Stomach smooth muscle (tissue), 2 donors: ENCODE results near the gene ACKR3.

Source experiments
- H3K27ac ChIP-seq: one replicate; pipeline ENCODE4 v1.7.0; 2013; ENCODE audit warnings: mild to moderate bottlenecking, low read length, inconsistent platforms
- H3K27me3 ChIP-seq, 2 donors: one replicate each; pipeline ENCODE4 v1.7.0; 2013; ENCODE audit warnings: low read length in 2 of 2; ENCODE audit not compliant: insufficient read depth in 2 of 2, control insufficient read depth in 1 of 2
- H3K36me3 ChIP-seq, 2 donors: one replicate each; pipeline ENCODE4 v1.7.0; 2013; ENCODE audit warnings: low read length in 2 of 2; ENCODE audit not compliant: control insufficient read depth in 2 of 2, insufficient read depth in 2 of 2
- H3K4me1 ChIP-seq: one replicate; pipeline ENCODE4 v1.7.0; 2013; ENCODE audit warnings: low read length; ENCODE audit not compliant: control insufficient read depth, insufficient read depth
- H3K4me3 ChIP-seq, 2 donors: one replicate each; pipeline ENCODE4 v1.7.0; 2013; ENCODE audit warnings: low read length in 2 of 2
- H3K9ac ChIP-seq, 2 donors: one replicate each; pipeline ENCODE4 v1.7.0; 2013; ENCODE audit warnings: low read length in 2 of 2, mild to moderate bottlenecking in 1 of 2
- H3K9me3 ChIP-seq, 2 donors: one replicate each; pipeline ENCODE4 v1.7.0; 2013; ENCODE audit warnings: low read length in 2 of 2; ENCODE audit not compliant: control insufficient read depth in 2 of 2
- donor health status: healthy.
- donor health status: Pancreatic carcinoma.

Gene ACKR3

DNA sequence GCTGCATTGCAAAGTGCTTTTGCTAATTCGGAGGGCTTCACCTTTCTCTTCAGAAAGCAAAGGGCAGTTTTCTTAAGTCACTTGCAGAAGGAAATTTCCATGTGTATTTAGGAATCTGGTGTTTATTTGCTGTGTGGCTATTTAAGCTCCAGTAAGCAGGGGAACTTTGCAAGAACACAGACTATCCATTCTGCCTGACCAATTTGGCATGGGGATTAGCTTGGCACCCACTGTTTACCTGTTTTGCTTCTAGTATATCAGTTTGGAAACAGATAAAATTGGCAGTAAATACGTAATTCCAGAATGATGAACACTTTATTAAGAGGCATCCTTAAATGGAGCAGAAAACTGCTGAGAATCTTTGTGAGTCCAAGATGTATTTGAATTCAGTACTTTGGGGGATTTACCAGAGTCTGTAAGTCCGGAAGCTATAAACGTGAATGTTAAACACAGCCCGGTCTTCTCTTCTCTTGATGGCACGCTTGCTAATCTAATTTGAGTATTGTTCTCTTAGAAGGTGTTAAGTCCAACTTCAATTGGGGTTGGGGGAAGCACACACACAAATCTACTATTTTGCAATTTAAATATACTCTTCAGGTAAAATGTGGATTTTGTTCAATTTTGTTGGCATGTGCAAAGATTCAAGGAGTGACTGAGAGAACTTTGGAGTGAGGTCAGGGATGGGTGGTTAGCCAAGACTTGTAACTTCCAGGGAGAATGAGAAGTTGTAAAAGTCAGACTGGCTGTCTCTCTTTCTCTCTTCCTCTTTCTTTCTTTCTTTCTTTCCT is 650 bp downstream of the ACKR3 start:
- Histone ChIP-seq H3K9ac (peak overlapping the region; percentile 17 to 43), H3K9me3 (no peaks in the 10 kb centered on the region), H3K36me3 (no peaks in the 10 kb centered on the region), H3K27me3 (peaks cover 4 to 9% of the 10 kb centered on the region in 2 donors), H3K27ac (no peak overlapping the region), H3K4me1 (peaks cover 28% of the 10 kb centered on the region), H3K4me3 (peak overlapping the region; percentile 9 to 77)

DNA sequence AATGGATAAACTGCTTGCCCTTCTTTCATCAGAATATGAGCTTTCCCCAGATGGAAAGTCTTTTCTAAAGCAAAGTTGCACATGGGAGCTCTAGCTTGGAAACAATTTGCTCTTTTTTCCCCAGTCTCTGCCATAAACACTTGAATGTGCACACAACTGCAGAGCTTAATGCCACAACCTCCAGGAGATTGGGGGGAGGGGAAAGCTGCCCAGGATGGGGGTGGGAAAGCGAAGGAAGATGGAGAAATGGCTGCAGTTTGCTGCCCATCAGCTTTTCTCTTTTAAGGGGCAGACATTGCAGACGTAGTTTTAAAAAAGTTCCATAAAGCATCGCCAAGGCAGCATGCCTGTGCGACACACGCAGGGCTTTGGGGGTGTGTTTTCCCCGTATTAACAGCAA is 1.5 kb downstream of the ACKR3 start:
- peak overlapping the region in 1 of 2 donors; percentile 43 for H3K9ac ChIP-seq
- peak overlapping the region; percentile 9 to 77 for H3K4me3 ChIP-seq
- no peak overlapping the region for H3K27ac ChIP-seq
- H3K9me3 ChIP-seq: no peaks in the 10 kb centered on the region
- H3K4me1 ChIP-seq: peaks cover 28% of the 10 kb centered on the region
- no peaks in the 10 kb centered on the region for H3K36me3 ChIP-seq
- peaks cover 4% of the 10 kb centered on the region in 2 donors for H3K27me3 ChIP-seq

GRCh38 chr2:236572482-236572881 is 2.9 kb downstream of the ACKR3 start:
- Histone ChIP-seq H3K27ac (no peak overlapping the region), H3K27me3 (peaks cover 4 to 5% of the 10 kb centered on the region in 2 donors), H3K9ac (peak overlapping the region in 1 of 2 donors; percentile 5), H3K4me3 (peak overlapping the region; percentile 16 to 77), H3K9me3 (no peaks in the 10 kb centered on the region), H3K36me3 (no peaks in the 10 kb centered on the region), H3K4me1 (peaks cover 24% of the 10 kb centered on the region)

DNA sequence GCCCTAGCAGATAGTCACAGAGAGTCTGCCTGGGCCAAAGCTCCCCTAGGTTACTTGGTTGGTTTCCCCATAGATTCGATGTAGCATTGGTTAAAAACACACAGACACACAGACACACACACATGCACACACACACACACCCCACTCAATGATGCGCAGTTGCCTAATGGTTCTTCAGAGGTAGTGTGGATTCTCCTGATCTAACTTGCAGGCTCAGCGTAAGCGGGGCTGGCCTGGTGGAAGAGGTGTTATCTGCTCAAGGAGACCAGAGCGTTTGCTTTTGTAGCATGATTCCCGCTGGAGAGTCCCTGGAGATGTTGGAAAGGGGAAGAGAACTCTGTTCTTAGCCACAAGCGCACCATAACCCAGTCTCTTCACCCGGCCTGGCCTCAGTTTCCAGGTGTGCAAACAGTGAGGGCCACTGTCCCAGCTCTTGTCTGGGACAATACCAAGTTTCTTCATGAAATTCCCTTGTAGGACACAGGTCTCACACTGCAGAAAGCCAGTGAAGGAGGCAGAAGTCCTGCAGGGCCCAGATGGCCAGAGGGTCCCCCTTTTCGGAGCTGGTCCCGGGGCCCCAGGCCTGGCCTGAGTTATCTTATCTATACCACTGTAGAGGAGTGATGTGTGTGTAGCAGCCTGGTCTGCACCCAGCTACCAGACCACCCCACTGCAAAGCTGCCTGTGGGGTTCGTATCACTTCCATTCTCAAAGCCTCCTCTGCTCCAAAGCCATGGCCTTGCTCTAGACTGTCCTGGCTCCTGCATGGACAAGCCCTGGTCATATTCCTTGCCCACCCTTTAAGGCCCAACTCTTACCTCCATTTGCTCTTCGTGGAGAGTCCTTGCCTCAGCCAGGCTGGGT is 3.7 kb downstream of the ACKR3 start:
- no peaks in the 10 kb centered on the region for H3K9me3 ChIP-seq
- peaks cover 24% of the 10 kb centered on the region for H3K4me1 ChIP-seq
- no peak overlapping the region for H3K9ac ChIP-seq
- no peak overlapping the region for H3K27ac ChIP-seq
- H3K4me3 ChIP-seq: peak overlapping the region; percentile 16 to 77
- H3K36me3 ChIP-seq: no peaks in the 10 kb centered on the region
- peaks cover 2 to 4% of the 10 kb centered on the region in 2 donors for H3K27me3 ChIP-seq

DNA sequence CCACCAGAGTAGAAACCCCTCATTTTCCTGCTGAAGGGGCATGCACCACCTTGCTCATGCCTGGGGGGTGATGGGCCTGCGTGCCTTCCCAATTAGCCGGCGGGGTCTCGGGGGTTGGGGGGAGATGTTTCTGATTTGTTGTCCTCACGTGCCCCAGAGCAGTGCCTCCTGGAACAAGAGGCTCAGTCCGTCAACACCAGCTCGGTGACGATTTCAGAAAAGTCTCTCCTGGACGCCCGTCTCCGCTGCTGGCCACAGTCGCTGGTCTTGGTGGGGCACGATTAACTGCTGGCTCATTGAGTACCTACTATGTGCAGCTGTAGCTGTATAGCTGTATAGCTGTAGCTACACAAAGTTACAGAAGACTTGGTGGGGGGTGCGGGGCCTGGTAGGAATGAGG is 4.4 kb downstream of the ACKR3 start:
- H3K4me3 ChIP-seq: peak overlapping the region in 1 of 2 donors; percentile 54
- no peak overlapping the region for H3K27ac ChIP-seq
- no peaks in the 10 kb centered on the region for H3K9me3 ChIP-seq
- peaks cover 21% of the 10 kb centered on the region for H3K4me1 ChIP-seq
- no peak overlapping the region for H3K9ac ChIP-seq
- H3K36me3 ChIP-seq: no peaks in the 10 kb centered on the region
- peaks cover 2% of the 10 kb centered on the region in 2 donors for H3K27me3 ChIP-seq

DNA sequence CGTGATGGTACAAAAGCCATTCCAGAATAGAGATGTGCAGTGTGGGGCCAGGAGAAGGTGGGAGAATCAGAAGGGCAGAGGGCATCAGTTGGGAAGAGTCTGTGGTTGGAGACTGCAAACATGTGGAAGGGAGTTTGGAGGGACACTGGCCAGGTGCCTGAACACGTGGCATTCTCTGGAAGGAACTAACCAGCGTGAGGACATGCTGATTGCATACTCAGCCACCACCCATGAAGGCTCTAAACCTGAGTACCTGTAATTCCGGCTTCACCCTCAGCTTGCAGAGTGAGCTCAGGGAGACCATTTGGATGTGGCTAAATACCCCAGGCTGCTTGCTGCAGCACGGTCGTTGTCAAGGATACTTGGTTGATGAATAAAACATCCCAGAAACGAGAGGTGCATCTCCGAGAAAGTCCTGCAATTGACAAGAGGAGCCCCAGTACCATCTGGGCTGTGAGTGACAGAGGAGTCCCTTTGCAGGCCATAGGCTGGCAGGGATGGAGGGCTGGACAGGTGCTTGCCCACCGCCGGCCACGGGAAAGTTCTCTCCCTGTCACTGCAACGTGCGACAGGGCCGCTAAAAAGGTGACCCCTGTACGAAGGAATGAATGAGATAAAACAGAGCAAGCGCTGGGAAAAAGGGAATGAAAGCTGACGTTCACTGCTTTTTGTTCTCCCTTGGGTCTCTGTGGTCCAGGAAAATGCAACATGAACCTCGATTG is 5.0 kb downstream of the ACKR3 start:
- Histone ChIP-seq H3K4me3 (peak overlapping the region in 1 of 2 donors; percentile 54), H3K9ac (no peak overlapping the region), H3K36me3 (no peaks in the 10 kb centered on the region), H3K27ac (no peak overlapping the region), H3K4me1 (peaks cover 19% of the 10 kb centered on the region), H3K9me3 (no peaks in the 10 kb centered on the region), H3K27me3 (peaks cover 2% of the 10 kb centered on the region in 2 donors)

GRCh38 chr2:236575510-236575909 is 5.9 kb downstream of the ACKR3 start:
- Histone ChIP-seq H3K36me3 (peaks cover 0 to 2% of the 10 kb centered on the region in 2 donors), H3K27ac (no peak overlapping the region), H3K4me1 (peaks cover 20% of the 10 kb centered on the region), H3K27me3 (peaks cover 2% of the 10 kb centered on the region in 2 donors), H3K4me3 (no peak overlapping the region), H3K9ac (no peak overlapping the region), H3K9me3 (no peaks in the 10 kb centered on the region)

GRCh38 chr2:236576087-236576486 is 6.5 kb downstream of the ACKR3 start:
- Histone ChIP-seq H3K9me3 (no peaks in the 10 kb centered on the region), H3K4me3 (no peak overlapping the region), H3K27ac (no peak overlapping the region), H3K27me3 (peaks cover under 1 to 2% of the 10 kb centered on the region in 2 donors), H3K9ac (no peak overlapping the region), H3K36me3 (peaks cover 0 to 8% of the 10 kb centered on the region in 2 donors), H3K4me1 (peaks cover 20% of the 10 kb centered on the region)

DNA sequence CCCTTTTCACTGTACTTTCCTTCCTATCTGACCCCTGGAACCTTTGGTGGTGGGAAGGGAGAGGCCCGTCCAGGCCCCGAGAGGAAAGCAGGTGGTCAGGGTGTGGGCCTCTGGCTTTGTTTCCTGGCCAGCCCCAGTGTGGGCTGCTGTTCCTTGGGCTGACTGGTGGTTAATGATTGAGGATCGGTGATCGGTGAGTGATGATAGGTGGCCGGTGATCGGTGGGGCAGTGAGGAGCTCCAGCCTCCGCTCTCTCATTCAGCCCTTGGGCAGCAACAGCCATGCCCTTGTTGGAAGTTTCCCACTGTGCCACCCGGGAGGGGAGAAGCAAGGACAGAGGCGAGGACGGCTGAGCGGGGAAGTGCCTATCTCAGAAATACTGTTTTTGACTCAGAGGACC is 7.3 kb downstream of the ACKR3 start:
- Histone ChIP-seq H3K4me3 (no peak overlapping the region), H3K4me1 (peaks cover 17% of the 10 kb centered on the region), H3K36me3 (peaks cover 0 to 13% of the 10 kb centered on the region in 2 donors), H3K27ac (no peak overlapping the region), H3K9ac (no peak overlapping the region), H3K9me3 (no peaks in the 10 kb centered on the region), H3K27me3 (peaks cover 0 to 2% of the 10 kb centered on the region in 2 donors)
